Measurements from ENCODE around the gene LCORL. TPM values are rescaled to one million over a fixed set of nuclear protein-coding genes. Genes with fewer than 3 reads are reported as not detected.

The LCORL gene
- total and polyA plus RNA-seq, 2 of the 4 experiments (the other 2 are of a cell fraction), result 2.1 to 5.0 TPM

DNA sequence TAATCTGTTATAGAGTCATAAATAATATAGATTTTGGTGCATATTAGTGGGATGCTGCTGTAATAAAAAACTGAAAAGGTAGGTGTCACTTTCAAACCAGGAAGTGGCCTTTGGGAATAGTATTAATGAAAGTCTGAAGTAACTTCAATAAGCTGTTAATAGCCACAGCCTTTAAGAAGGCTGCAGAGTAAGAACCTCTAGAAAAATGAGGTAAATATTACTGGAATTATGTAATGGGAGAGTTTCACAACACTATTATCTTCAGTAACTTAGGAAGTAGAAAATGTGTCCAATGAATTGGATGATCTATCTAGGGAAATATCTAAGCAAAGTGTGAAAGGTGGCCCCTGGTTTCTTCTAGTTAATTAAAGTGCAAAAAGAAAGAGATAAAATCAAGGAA lies 106.1 kb downstream of the LCORL start:
- H4K91ac ChIP-seq (ENCODE audit: insufficient read depth, low read depth, low read length), result no peak overlapping the region
- ATAC-seq (ENCODE audit: low read depth), result no peak; the same call in 1 of the 2 replicates
- no peaks in the 10 kb centered on the region for H4K20me1 ChIP-seq (ENCODE audit: insufficient read depth, low read length)
- no peaks in the 10 kb centered on the region for H3K27me3 ChIP-seq (ENCODE audit: control insufficient read depth, insufficient read depth, low read length)
- TF ChIP-seq NFE2L2 (IDR thresholded peaks at IDR 0.05; ENCODE audit: low read depth, low read length) (no peak), MAZ (IDR thresholded peaks at IDR 0.05; ENCODE audit: borderline replicate concordance, low read depth, low read length) (no peak), POLR2A (IDR thresholded peaks at IDR 0.05; ENCODE audit: low read depth, low read length) (no peak), CEBPB (IDR thresholded peaks at IDR 0.05; ENCODE audit: low read depth, low read length) (no peak), MAFK (IDR thresholded peaks at IDR 0.05; ENCODE audit: low read depth, low read length) (no peak), FOS (IDR thresholded peaks at IDR 0.05; ENCODE audit: low read depth, low read length) (no peak), RFX5 (IDR thresholded peaks at IDR 0.05; ENCODE audit: low read depth, low read length) (no peak), RAD21 (IDR thresholded peaks at IDR 0.05; ENCODE audit: low read length) (no peak), BHLHE40 (IDR thresholded peaks at IDR 0.05; ENCODE audit: low read depth, low read length) (no peak), MXI1 (IDR thresholded peaks at IDR 0.05; ENCODE audit: borderline replicate concordance, low read depth, low read length) (no peak)
- TF ChIP-seq, protein P1, sequence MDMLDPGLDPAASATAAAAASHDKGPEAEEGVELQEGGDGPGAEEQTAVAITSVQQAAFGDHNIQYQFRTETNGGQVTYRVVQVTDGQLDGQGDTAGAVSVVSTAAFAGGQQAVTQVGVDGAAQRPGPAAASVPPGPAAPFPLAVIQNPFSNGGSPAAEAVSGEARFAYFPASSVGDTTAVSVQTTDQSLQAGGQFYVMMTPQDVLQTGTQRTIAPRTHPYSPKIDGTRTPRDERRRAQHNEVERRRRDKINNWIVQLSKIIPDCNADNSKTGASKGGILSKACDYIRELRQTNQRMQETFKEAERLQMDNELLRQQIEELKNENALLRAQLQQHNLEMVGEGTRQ (IDR thresholded peaks at IDR 0.05; ENCODE audit: low read depth, low read length), result no peak
- TF ChIP-seq, protein P2, sequence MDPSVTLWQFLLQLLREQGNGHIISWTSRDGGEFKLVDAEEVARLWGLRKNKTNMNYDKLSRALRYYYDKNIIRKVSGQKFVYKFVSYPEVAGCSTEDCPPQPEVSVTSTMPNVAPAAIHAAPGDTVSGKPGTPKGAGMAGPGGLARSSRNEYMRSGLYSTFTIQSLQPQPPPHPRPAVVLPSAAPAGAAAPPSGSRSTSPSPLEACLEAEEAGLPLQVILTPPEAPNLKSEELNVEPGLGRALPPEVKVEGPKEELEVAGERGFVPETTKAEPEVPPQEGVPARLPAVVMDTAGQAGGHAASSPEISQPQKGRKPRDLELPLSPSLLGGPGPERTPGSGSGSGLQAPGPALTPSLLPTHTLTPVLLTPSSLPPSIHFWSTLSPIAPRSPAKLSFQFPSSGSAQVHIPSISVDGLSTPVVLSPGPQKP (IDR thresholded peaks at IDR 0.05; ENCODE audit: borderline replicate concordance, low read depth, low read length), result no peak
- peaks cover 14 to 21% of the 10 kb centered on the region in 2 experiments for H3K79me1 ChIP-seq (ENCODE audit: low read depth in 1 of 2, low read length in 2 of 2)
- H3K27ac ChIP-seq (ENCODE audit: insufficient read depth, low read length), result no peak overlapping the region
- no peak overlapping the region for H2BK20ac ChIP-seq (ENCODE audit: low read depth, low read length)
- ChIA-PET CTCF (no interaction called here), POLR2A (ENCODE audit: unreplicated experiment) (no interaction called here)
- no peak overlapping the region for H4K5ac ChIP-seq (ENCODE audit: low read depth, low read length)
- H3K4me1 ChIP-seq (ENCODE audit: control insufficient read depth, insufficient read depth, low read length), result no peaks in the 10 kb centered on the region
- DNase-seq, result peak; percentile 10
- H2BK120ac ChIP-seq (ENCODE audit: low read depth, low read length), result no peak overlapping the region
- H3K9ac ChIP-seq (ENCODE audit: low read depth, low read length), result no peak overlapping the region
- H3K9me3 ChIP-seq (ENCODE audit: control insufficient read depth, insufficient read depth, low read length), result no peaks in the 10 kb centered on the region
- no peak overlapping the region for H3K23ac ChIP-seq (ENCODE audit: low read depth, low read length)
- H2AK5ac ChIP-seq (ENCODE audit: low read depth, low read length), result no peak overlapping the region
- H2BK5ac ChIP-seq (ENCODE audit: low read depth, low read length, poor library complexity, severe bottlenecking), result no peak overlapping the region
- no peak overlapping the region for H3K4ac ChIP-seq (ENCODE audit: low read depth, low read length)
- no peak overlapping the region for H3K4me2 ChIP-seq (ENCODE audit: low read depth, low read length)
- intact Hi-C loops (cut with micrococcal nuclease), result no loop called here
- H3K4me3 ChIP-seq (ENCODE audit: insufficient read depth, low read depth, low read length), result no peak overlapping the region
- H2BK15ac ChIP-seq (ENCODE audit: low read depth, low read length), result no peak overlapping the region
- H3K18ac ChIP-seq (ENCODE audit: low read depth, low read length), result no peak overlapping the region
- H2AFZ ChIP-seq (replicated peaks; ENCODE audit: low read length, poor library complexity), result no peak overlapping the region
- H3K14ac ChIP-seq (replicated peaks; ENCODE audit: low read depth, low read length), result no peak overlapping the region
- no peaks in the 10 kb centered on the region for H3K9me1 ChIP-seq (ENCODE audit: insufficient read depth, low read length)
- no peak overlapping the region for H2AK9ac ChIP-seq (replicated peaks; ENCODE audit: low read depth, low read length, poor library complexity)
- no peak overlapping the region for H4K8ac ChIP-seq (ENCODE audit: low read depth in 2 of 2, low read length in 2 of 2)
- in situ Hi-C loops (cut with MboI; ENCODE audit: low sequenced_read_pairs), result no loop called here
- dilution Hi-C loops (cut with HindIII; ENCODE audit: low sequenced_read_pairs, unreplicated experiment), result no loop called here
- peaks cover 6% of the 10 kb centered on the region; the same call in 1 of the 2 replicates for H3K36me3 ChIP-seq (ENCODE audit: control insufficient read depth, insufficient read depth, low read length)
- BruUV-seq (replicated peaks), result no TSS peak
- H3K56ac ChIP-seq (ENCODE audit: extremely low read depth, insufficient read depth, low read length), result no peak overlapping the region
